Sigmoid colon (tissue), 4 donors: ENCODE results near the gene SLC16A5.

Experiments used
- EP300 ChIP-seq, 4 donors: sonication (generic); formaldehyde crosslinking; IDR thresholded peaks; one replicate each; pipeline ENCODE4 v1.6.1; 2017; ENCODE audit warnings: antibody characterized with exemption in 4 of 4
- POLR2A ChIP-seq, 2 donors: fragments of 450-650 bp; IDR thresholded peaks; one replicate each; pipeline ENCODE4 v1.6.1; 2016; ENCODE audit warnings: antibody characterized with exemption in 2 of 2, mild to moderate bottlenecking in 2 of 2, moderate library complexity in 2 of 2
- POLR2AphosphoS5 ChIP-seq, 4 donors: sonication (generic); formaldehyde crosslinking; IDR thresholded peaks; one replicate each; pipeline ENCODE4 v1.6.1; 2017; ENCODE audit warnings: antibody characterized with exemption in 4 of 4
- TF ChIP-seq, protein P1 (sequence below), 4 experiments: fragments of 450-650 bp in 3 of 4; fragments of 200-600 bp in 1 of 4; IDR thresholded peaks; one replicate each; pipeline ENCODE4 v1.5.1; 2016 to 2019; ENCODE audit warnings: antibody characterized with exemption in 4 of 4, mild to moderate bottlenecking in 3 of 4, moderate library complexity in 2 of 4

DNA sequence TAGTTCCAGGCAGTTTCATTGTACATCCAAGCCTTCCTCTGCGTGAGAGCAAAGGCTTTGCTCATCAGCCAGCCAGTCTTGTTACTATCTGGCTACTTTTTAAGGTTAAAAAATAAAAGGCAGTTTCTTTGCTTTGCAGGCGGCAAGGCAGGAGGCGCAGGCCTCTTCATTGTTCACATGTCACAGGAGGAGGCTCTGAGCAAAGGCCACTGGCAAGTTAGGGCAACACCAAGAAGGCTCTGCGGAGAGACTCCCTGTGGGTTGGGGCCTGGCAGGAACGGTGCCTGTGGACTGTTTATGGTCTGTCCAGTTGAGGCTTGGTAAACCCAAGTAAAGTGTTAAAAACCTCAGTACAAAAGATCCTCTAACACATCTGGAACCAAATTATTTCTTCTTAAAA is 47.7 kb downstream of the SLC16A5 start:
- TF ChIP-seq, protein P1, sequence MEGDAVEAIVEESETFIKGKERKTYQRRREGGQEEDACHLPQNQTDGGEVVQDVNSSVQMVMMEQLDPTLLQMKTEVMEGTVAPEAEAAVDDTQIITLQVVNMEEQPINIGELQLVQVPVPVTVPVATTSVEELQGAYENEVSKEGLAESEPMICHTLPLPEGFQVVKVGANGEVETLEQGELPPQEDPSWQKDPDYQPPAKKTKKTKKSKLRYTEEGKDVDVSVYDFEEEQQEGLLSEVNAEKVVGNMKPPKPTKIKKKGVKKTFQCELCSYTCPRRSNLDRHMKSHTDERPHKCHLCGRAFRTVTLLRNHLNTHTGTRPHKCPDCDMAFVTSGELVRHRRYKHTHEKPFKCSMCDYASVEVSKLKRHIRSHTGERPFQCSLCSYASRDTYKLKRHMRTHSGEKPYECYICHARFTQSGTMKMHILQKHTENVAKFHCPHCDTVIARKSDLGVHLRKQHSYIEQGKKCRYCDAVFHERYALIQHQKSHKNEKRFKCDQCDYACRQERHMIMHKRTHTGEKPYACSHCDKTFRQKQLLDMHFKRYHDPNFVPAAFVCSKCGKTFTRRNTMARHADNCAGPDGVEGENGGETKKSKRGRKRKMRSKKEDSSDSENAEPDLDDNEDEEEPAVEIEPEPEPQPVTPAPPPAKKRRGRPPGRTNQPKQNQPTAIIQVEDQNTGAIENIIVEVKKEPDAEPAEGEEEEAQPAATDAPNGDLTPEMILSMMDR (IDR thresholded peaks at IDR 0.05) = no peak
- TF ChIP-seq POLR2AphosphoS5 (IDR thresholded peaks at IDR 0.05) (no peak), POLR2A (IDR thresholded peaks at IDR 0.05) (no peak), EP300 (IDR thresholded peaks at IDR 0.05) (no peak)
